Uterus (tissue), 2 donors: ENCODE data around the gene MTMR4.

Source experiments
- CTCF ChIP-seq, 4 experiments: fragments of 200-600 bp in 2 of 4; fragments of 450-650 bp in 2 of 4; sonication (generic) in 2 of 4; IDR thresholded peaks; one replicate each; pipeline ENCODE4 v1.5.1; 2016 to 2019; ENCODE audit warnings: antibody characterized with exemption in 4 of 4, mild to moderate bottlenecking in 2 of 4, moderate library complexity in 1 of 4
- POLR2A ChIP-seq, 2 donors: fragments of 450-650 bp; IDR thresholded peaks; one replicate each; pipeline ENCODE4 v1.6.1; 2016; ENCODE audit warnings: antibody characterized with exemption in 2 of 2, mild to moderate bottlenecking in 1 of 2, moderate library complexity in 1 of 2

GRCh38 chr17:58513965-58514769 lies at the start of gene MTMR4:
- no peak for TF ChIP-seq CTCF (IDR thresholded peaks at IDR 0.05)
- TF ChIP-seq POLR2A (IDR thresholded peaks at IDR 0.05): peak; percentile 24 to 47
